ENCODE measurements around the gene ZYG11A. TPM values are rescaled to one million over a fixed set of nuclear protein-coding genes. Genes with fewer than 3 reads are reported as not detected.

ZYG11A gene
- total and polyA plus RNA-seq, 2 donors (not counting 1 experiment from before 2014, with no cell fraction given) = 0.28 to 0.50 TPM

DNA sequence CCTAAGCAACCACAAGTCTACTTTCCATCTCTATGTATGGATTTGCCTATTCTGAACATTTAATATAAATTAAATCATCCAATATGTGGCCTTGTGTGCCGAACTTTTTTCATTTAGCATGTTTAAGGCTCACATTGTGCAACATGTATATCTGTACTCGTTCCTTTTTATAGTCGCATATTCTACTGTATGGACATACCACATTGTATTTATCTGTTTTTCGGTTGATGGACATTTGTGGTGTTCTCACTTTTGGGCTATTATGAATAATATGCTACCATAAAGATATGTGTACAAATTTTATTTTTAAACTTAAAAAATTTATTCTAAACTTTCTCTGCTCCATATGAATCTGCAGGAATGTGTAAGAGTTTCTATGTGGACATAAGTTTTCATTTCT, 13.0 kb downstream of the ZYG11A start:
- Histone ChIP-seq H3K4me2 (ENCODE audit: extremely low read depth, insufficient read depth, low read length) (no peak overlapping the region), H3K9me3 (ENCODE audit: control insufficient read depth, insufficient read depth, low read depth, low read length) (no peaks in the 10 kb centered on the region), H3K36me3 (ENCODE audit: control insufficient read depth, insufficient read depth, low read length) (no peaks in the 10 kb centered on the region), H2AFZ (ENCODE audit: low read length) (no peak overlapping the region), H3K27ac (ENCODE audit: insufficient read depth, low read length) (no peak overlapping the region), H3K4me1 (ENCODE audit: control insufficient read depth, extremely low read depth, insufficient read depth, low read length) (no peaks in the 10 kb centered on the region), H3K9ac (ENCODE audit: insufficient read depth, low read length) (no peak overlapping the region), H3K27me3 (ENCODE audit: control insufficient read depth, insufficient read depth, low read length) (no peaks in the 10 kb centered on the region), H3K4me3 (replicated peaks in 1 of 4; ENCODE audit: control extremely low read depth in 1 of 4, insufficient read depth in 1 of 4, low read depth in 3 of 4, low read length in 4 of 4) (no peak overlapping the region), H3K79me2 (ENCODE audit: control insufficient read depth, insufficient read depth, low read length) (no peaks in the 10 kb centered on the region), H4K20me1 (ENCODE audit: control insufficient read depth, extremely low read depth, insufficient read depth, low read length) (no peaks in the 10 kb centered on the region)
- DNase-seq (ENCODE audit: low read depth in 2 of 2) = no peak
- TF ChIP-seq, protein P1, sequence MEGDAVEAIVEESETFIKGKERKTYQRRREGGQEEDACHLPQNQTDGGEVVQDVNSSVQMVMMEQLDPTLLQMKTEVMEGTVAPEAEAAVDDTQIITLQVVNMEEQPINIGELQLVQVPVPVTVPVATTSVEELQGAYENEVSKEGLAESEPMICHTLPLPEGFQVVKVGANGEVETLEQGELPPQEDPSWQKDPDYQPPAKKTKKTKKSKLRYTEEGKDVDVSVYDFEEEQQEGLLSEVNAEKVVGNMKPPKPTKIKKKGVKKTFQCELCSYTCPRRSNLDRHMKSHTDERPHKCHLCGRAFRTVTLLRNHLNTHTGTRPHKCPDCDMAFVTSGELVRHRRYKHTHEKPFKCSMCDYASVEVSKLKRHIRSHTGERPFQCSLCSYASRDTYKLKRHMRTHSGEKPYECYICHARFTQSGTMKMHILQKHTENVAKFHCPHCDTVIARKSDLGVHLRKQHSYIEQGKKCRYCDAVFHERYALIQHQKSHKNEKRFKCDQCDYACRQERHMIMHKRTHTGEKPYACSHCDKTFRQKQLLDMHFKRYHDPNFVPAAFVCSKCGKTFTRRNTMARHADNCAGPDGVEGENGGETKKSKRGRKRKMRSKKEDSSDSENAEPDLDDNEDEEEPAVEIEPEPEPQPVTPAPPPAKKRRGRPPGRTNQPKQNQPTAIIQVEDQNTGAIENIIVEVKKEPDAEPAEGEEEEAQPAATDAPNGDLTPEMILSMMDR (conservative IDR thresholded peaks at IDR 0.05 in 1 of 2, IDR thresholded peaks at IDR 0.05 in 1 of 2; ENCODE audit: low read depth in 1 of 2, low read length in 2 of 2) = no peak
- no peak for TF ChIP-seq EZH2 (IDR thresholded peaks at IDR 0.05; ENCODE audit: low read length, missing control alignments)

DNA sequence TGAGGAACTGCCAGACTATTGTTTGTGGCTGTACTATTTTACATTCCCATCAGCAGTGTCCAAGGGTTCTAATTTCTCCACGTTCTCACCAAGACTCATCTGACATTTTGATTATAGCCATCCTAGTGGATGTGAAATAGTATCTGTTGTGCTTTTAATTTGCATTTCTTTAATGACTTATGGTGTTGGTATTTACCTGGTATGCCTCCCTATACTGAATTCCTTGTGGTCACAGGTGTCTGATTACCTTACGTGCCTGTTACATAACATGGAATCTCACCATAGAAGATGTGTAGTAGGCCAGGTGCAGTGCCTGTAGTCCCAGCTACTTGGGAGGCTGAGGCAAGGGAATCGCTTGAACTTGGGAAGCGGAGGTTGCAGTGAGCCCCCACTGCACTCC, 13.5 kb downstream of the ZYG11A start:
- H3K27ac ChIP-seq (ENCODE audit: insufficient read depth, low read length) = no peak overlapping the region
- no peaks in the 10 kb centered on the region for H4K20me1 ChIP-seq (ENCODE audit: control insufficient read depth, extremely low read depth, insufficient read depth, low read length)
- no peaks in the 10 kb centered on the region for H3K79me2 ChIP-seq (ENCODE audit: control insufficient read depth, insufficient read depth, low read length)
- no peak overlapping the region for H3K4me2 ChIP-seq (ENCODE audit: extremely low read depth, insufficient read depth, low read length)
- H3K27me3 ChIP-seq (ENCODE audit: control insufficient read depth, insufficient read depth, low read length) = no peaks in the 10 kb centered on the region
- H3K4me3 ChIP-seq (replicated peaks in 1 of 4; ENCODE audit: control extremely low read depth in 1 of 4, insufficient read depth in 1 of 4, low read depth in 3 of 4, low read length in 4 of 4) = no peak overlapping the region
- no peaks in the 10 kb centered on the region for H3K36me3 ChIP-seq (ENCODE audit: control insufficient read depth, insufficient read depth, low read length)
- H3K9me3 ChIP-seq (ENCODE audit: control insufficient read depth, insufficient read depth, low read depth, low read length) = no peaks in the 10 kb centered on the region
- no peaks in the 10 kb centered on the region for H3K4me1 ChIP-seq (ENCODE audit: control insufficient read depth, extremely low read depth, insufficient read depth, low read length)
- no peak overlapping the region for H2AFZ ChIP-seq (ENCODE audit: low read length)
- no peak for DNase-seq (ENCODE audit: low read depth in 2 of 2)
- TF ChIP-seq, protein P1 (conservative IDR thresholded peaks at IDR 0.05 in 1 of 2, IDR thresholded peaks at IDR 0.05 in 1 of 2; ENCODE audit: low read depth in 1 of 2, low read length in 2 of 2) = no peak
- TF ChIP-seq EZH2 (IDR thresholded peaks at IDR 0.05; ENCODE audit: low read length, missing control alignments) = no peak
- H3K9ac ChIP-seq (ENCODE audit: insufficient read depth, low read length) = no peak overlapping the region

DNA sequence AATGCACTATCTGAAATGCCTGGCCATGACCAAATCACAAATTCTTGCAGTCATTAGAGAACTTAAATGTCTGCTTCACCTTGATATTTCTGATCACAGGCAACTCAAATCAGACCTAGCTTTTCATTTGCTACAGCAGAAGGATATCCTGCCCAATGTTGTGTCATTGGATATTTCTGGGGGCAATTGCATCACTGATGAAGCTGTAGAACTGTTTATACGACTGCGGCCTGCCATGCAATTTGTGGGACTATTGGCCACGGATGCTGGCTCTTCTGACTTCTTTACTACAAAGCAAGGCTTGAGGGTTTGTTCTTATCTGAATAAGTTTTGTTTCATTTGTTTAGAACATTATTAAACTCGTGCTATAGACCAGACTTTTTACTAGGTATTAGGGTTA, 14.9 kb downstream of the ZYG11A start:
- no peak overlapping the region for H3K4me2 ChIP-seq (ENCODE audit: extremely low read depth, insufficient read depth, low read length)
- no peaks in the 10 kb centered on the region for H3K9me3 ChIP-seq (ENCODE audit: control insufficient read depth, insufficient read depth, low read depth, low read length)
- H3K36me3 ChIP-seq (ENCODE audit: control insufficient read depth, insufficient read depth, low read length) = no peaks in the 10 kb centered on the region
- H3K4me3 ChIP-seq (replicated peaks in 1 of 4; ENCODE audit: control extremely low read depth in 1 of 4, insufficient read depth in 1 of 4, low read depth in 3 of 4, low read length in 4 of 4) = no peak overlapping the region
- no peaks in the 10 kb centered on the region for H3K79me2 ChIP-seq (ENCODE audit: control insufficient read depth, insufficient read depth, low read length)
- no peaks in the 10 kb centered on the region for H3K27me3 ChIP-seq (ENCODE audit: control insufficient read depth, insufficient read depth, low read length)
- H3K27ac ChIP-seq (ENCODE audit: insufficient read depth, low read length) = no peak overlapping the region
- TF ChIP-seq EZH2 (IDR thresholded peaks at IDR 0.05; ENCODE audit: low read length, missing control alignments) = no peak
- TF ChIP-seq, protein P1 (conservative IDR thresholded peaks at IDR 0.05 in 1 of 2, IDR thresholded peaks at IDR 0.05 in 1 of 2; ENCODE audit: low read depth in 1 of 2, low read length in 2 of 2) = no peak
- no peaks in the 10 kb centered on the region for H3K4me1 ChIP-seq (ENCODE audit: control insufficient read depth, extremely low read depth, insufficient read depth, low read length)
- DNase-seq (ENCODE audit: low read depth in 2 of 2) = peak in 1 of 2 donors; percentile 22
- H3K9ac ChIP-seq (ENCODE audit: insufficient read depth, low read length) = no peak overlapping the region
- no peaks in the 10 kb centered on the region for H4K20me1 ChIP-seq (ENCODE audit: control insufficient read depth, extremely low read depth, insufficient read depth, low read length)
- no peak overlapping the region for H2AFZ ChIP-seq (ENCODE audit: low read length)
